Hematopoietic multipotent progenitor cell treated with erythropoietin and hydrocortisone succinate and interleukin-3 and kit ligand, for 6 days (in vitro differentiated cells): ENCODE results near the gene ATG5.

Experiments used
- DNase-seq: peaks from one replicate; pipeline ENCODE4 v3.0.0-alpha.2; 2015

Gene ATG5

GRCh38 chr6:106177786-106178185, 147.8 kb downstream of the ATG5 start:
- peak; percentile 76 for DNase-seq

- DNase-seq = no peak
Measured at GRCh38 chr6:106173124-106173879, 152.3 kb downstream of the ATG5 start.

- no peak for DNase-seq
Measured at GRCh38 chr6:106170030-106170791, 155.3 kb downstream of the ATG5 start.

- DNase-seq = no peak
Measured at GRCh38 chr6:106169517-106169916, 156.0 kb downstream of the ATG5 start.

GRCh38 chr6:106168097-106168888, 157.3 kb downstream of the ATG5 start:
- DNase-seq = no peak

- no peak for DNase-seq
Measured at GRCh38 chr6:106167096-106167814, 158.3 kb downstream of the ATG5 start.

- DNase-seq = no peak
Measured at GRCh38 chr6:106165885-106166485, 159.6 kb downstream of the ATG5 start.

GRCh38 chr6:106163966-106164877, 161.3 kb downstream of the ATG5 start:
- peak; percentile 58 for DNase-seq

GRCh38 chr6:106163446-106163965, 162.1 kb downstream of the ATG5 start:
- peak; percentile 25 for DNase-seq

GRCh38 chr6:106162921-106163320, 162.6 kb downstream of the ATG5 start:
- no peak for DNase-seq

GRCh38 chr6:106161893-106162292, 163.7 kb downstream of the ATG5 start:
- no peak for DNase-seq

GRCh38 chr6:106161311-106161874, 164.2 kb downstream of the ATG5 start:
- no peak for DNase-seq

- DNase-seq = no peak
Measured at GRCh38 chr6:106160189-106160588, 165.4 kb downstream of the ATG5 start.

GRCh38 chr6:106159531-106159940, 166.0 kb downstream of the ATG5 start:
- no peak for DNase-seq

GRCh38 chr6:106158816-106159215, 166.7 kb downstream of the ATG5 start:
- no peak for DNase-seq

GRCh38 chr6:106156863-106157262, 168.7 kb downstream of the ATG5 start:
- DNase-seq = no peak

GRCh38 chr6:106156413-106156812, 169.1 kb downstream of the ATG5 start:
- no peak for DNase-seq

- no peak for DNase-seq
Measured at GRCh38 chr6:106155219-106155830, 170.2 kb downstream of the ATG5 start.

- DNase-seq = no peak
Measured at GRCh38 chr6:106154326-106154725, 171.2 kb downstream of the ATG5 start.

GRCh38 chr6:106152952-106153351, 172.6 kb downstream of the ATG5 start:
- DNase-seq = no peak
